Fibroblast of pulmonary artery (primary cell): ENCODE measurements around the gene ARSB.
A peak's percentile ranks its signal among the peaks of the same experiment; 100 is the strongest.

Source experiments
- DNase-seq: peaks from one replicate; pipeline ENCODE4 v3.0.0-alpha.2; 2010; ENCODE audit warnings: low read depth
- H3K4me3 ChIP-seq: replicated peaks from 2 replicates; pipeline ENCODE4 v1.5.1; 2011; ENCODE audit warnings: low read depth, mild to moderate bottlenecking, control low read depth, low read length, moderate library complexity
- TF ChIP-seq, protein P1 (sequence below): IDR thresholded peaks from 2 replicates; pipeline ENCODE4 v1.5.1; 2011; ENCODE audit warnings: mild to moderate bottlenecking, control low read depth, low read length, inconsistent platforms; ENCODE audit errors: missing control alignments

The ARSB gene

DNA sequence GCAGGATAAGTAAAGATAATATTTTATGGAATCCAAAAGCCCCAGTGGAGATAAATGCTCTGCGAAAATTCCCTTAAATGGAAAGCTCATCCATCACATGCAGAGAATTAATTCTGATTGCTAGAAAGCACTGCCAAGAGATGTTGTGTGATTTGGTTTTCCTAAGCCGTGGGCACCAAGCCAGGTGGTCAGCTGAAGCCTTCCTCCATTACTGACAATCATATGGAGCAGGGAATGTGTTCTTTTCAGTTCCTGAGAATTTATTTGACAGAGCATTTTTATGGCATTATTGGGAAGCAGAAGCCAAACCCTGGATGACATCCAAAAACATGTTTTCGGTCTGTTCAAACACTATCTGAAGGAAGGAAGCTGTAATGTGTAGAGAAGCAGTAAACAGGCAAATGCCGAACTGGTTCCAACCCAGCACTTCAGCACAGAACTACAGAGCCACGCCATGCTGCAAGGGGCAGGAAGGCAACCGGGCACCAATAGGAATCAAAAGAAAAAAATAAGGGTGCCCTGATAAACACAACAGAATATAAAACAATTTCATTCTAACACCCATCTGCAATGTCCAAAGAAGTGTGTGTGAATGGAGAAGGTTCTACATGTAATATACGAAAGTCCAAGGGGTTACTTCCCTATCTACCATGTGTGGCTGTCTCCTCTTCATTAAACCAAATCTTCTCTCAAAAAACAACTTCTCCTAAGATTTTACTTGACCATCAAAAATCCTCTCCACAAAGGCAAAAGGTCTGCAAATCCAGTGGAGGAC lies 12.3 kb downstream of the ARSB start:
- DNase-seq, result peak; percentile 77
- H3K4me3 ChIP-seq, result peak overlapping the region; percentile 6
- TF ChIP-seq, protein P1, sequence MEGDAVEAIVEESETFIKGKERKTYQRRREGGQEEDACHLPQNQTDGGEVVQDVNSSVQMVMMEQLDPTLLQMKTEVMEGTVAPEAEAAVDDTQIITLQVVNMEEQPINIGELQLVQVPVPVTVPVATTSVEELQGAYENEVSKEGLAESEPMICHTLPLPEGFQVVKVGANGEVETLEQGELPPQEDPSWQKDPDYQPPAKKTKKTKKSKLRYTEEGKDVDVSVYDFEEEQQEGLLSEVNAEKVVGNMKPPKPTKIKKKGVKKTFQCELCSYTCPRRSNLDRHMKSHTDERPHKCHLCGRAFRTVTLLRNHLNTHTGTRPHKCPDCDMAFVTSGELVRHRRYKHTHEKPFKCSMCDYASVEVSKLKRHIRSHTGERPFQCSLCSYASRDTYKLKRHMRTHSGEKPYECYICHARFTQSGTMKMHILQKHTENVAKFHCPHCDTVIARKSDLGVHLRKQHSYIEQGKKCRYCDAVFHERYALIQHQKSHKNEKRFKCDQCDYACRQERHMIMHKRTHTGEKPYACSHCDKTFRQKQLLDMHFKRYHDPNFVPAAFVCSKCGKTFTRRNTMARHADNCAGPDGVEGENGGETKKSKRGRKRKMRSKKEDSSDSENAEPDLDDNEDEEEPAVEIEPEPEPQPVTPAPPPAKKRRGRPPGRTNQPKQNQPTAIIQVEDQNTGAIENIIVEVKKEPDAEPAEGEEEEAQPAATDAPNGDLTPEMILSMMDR, result no peak

- TF ChIP-seq, protein P1, result no peak
- no peak for DNase-seq
- H3K4me3 ChIP-seq, result no peak overlapping the region
Observed at GRCh38 chr5:78971998-78972397, 13.1 kb downstream of the ARSB start.

DNA sequence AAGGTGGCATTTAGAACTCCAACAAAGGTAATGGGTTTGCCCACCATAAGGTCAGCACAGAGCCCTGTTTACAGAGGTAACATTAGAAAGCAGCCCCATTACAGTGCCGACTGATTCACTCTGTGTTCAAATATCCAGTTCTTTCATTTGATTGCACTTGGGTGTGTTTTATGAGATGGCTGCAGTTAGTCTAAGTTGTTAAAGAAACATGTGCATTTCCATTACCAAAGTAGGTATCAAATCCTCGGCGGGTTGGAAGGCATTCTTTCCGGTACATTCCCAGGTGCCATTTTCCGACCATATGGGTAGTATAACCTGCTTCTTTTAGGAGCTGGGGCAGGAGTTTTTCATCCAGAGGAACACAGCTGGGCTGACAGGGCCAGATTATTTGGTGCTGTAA lies 16.3 kb downstream of the ARSB start:
- TF ChIP-seq, protein P1, result no peak
- H3K4me3 ChIP-seq, result no peak overlapping the region
- DNase-seq, result no peak

DNA sequence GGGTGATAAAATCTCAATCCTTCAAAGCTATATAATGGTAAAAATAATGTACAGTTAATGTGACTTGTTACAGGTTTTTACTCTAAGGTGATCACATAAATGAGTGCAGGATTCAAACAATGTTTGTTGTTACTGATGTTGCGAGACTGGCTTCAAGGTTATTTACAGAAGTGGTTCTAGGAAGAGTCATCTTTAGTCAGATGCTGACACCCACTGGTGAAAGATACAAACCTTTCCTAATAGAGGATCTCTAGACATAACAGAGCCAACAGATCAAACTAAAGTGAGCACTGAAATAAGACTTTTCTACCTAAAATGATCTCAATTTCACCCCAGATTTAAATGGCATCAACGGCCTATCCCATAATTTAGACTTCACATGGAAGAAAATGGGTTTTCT lies 20.2 kb downstream of the ARSB start:
- no peak overlapping the region for H3K4me3 ChIP-seq
- TF ChIP-seq, protein P1, result peak; percentile 54
- DNase-seq, result peak; percentile 88

GRCh38 chr5:78961743-78962142 lies 23.4 kb downstream of the ARSB start:
- DNase-seq, result no peak
- TF ChIP-seq, protein P1, result no peak
- no peak overlapping the region for H3K4me3 ChIP-seq

DNA sequence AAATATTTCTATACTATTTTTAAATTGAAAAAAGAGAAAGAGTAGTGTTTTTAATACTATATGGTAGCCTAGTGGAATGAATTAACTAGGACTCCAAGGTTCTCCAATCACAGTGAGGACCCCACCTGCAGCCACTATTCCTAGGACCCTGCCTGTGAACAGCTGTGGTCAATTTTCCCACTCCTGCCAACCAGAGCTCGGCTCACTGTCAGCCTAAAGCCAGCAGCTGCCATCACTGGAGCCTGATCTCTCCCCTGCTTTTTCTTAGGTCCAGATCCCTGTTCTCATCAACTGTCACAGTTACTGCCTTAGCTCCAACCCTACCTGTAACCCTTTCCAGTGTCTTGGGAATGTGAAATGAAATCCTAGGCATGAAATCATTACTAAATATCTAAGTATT lies 25.3 kb downstream of the ARSB start:
- no peak for DNase-seq
- H3K4me3 ChIP-seq, result no peak overlapping the region
- TF ChIP-seq, protein P1, result no peak
